ENCODE data around the gene ATP5PB. TPM values are rescaled to one million over a fixed set of nuclear protein-coding genes. Genes with fewer than 3 reads are reported as not detected.
A peak's percentile ranks its signal among the peaks of the same experiment; 100 is the strongest.

Gene ATP5PB
- polyA plus RNA-seq, 3 donors = 112 to 597 (median 557) TPM

DNA sequence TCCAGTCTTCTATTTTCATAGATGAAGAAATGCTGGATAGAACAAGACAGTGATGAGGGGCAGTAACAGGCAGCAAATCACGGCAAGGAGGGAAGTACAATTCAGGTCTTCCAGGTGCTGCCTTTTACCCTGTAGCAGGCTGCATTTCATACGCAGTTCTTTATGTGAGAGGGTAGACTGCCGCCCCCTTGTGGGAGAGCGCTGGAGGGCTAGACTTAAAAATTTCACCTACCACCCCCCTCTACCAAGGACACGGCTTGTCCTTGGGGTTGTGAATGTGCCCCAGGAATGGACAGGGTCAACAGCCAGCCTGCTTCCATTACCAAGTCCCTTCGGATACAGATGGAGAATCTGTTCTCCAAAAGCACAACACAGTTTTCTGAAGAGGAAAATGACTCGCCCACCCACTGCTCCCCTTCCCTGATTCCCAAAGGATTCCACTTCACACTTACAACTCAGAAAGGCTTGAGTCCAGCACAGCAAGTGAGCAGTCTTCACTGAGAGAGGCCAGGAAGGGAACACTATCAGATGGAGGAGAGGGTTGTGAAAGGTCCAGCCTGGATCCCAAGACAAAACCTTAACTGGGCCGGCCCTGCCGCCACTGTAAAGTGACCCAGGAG lies 7.6 kb upstream of the ATP5PB start:
- no peak overlapping the region for H3K27ac ChIP-seq (ENCODE audit: low read depth in 1 of 2, low read length in 2 of 2)
- no peaks in the 10 kb centered on the region for H4K20me1 ChIP-seq (ENCODE audit: insufficient read depth, low read length)
- H3K27ac Mint-ChIP-seq = peak overlapping the region in 1 of 7 donors; percentile 22

DNA sequence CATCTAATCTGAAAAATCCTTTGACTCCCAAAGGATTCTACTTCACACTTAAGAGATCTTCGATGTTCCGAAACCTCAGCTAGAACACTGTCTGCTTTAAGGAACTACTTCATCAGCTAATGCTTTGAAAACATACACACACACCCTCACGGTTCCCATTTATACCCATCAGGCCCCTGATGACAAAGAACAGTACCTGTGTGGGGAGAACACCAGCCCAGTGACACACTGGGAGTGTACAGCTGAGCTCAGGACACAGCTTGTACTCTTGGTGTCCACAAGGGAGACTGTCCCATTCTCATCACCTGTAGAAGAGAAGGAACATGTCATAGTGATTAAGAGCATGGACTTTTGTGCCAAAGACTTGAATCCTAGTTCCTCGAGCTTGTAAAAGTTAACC lies 6.8 kb upstream of the ATP5PB start:
- Mint-ChIP-seq H3K27ac (no peak overlapping the region), H3K4me1 (peaks cover 13% of the 10 kb centered on the region), H3K27me3 (ENCODE audit: low read depth in 3 of 3) (peaks cover 0 to 2% (median 0%) of the 10 kb centered on the region in 3 donors), H3K9me3 (no peaks in the 10 kb centered on the region), H3K36me3 (peaks cover 84 to 88% of the 10 kb centered on the region in 2 donors), H3K4me3 (no peak overlapping the region)
- intact Hi-C loops (cut with micrococcal nuclease) = loop anchor here in 1 of 2 donors (10.0 kb wide), 1 partner anchor 308 kb away; no protein-coding TSS in a partner anchor
- no peak overlapping the region for H3K27ac ChIP-seq (ENCODE audit: low read depth in 1 of 2, low read length in 2 of 2)
- TF ChIP-seq, protein P1, sequence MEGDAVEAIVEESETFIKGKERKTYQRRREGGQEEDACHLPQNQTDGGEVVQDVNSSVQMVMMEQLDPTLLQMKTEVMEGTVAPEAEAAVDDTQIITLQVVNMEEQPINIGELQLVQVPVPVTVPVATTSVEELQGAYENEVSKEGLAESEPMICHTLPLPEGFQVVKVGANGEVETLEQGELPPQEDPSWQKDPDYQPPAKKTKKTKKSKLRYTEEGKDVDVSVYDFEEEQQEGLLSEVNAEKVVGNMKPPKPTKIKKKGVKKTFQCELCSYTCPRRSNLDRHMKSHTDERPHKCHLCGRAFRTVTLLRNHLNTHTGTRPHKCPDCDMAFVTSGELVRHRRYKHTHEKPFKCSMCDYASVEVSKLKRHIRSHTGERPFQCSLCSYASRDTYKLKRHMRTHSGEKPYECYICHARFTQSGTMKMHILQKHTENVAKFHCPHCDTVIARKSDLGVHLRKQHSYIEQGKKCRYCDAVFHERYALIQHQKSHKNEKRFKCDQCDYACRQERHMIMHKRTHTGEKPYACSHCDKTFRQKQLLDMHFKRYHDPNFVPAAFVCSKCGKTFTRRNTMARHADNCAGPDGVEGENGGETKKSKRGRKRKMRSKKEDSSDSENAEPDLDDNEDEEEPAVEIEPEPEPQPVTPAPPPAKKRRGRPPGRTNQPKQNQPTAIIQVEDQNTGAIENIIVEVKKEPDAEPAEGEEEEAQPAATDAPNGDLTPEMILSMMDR (IDR thresholded peaks at IDR 0.05) = no peak
- no peak overlapping the region for H2AFZ ChIP-seq (ENCODE audit: insufficient read depth, low read depth, low read length, poor library complexity, severe bottlenecking)
- no peaks in the 10 kb centered on the region for H3K27me3 ChIP-seq (ENCODE audit: control insufficient read depth in 2 of 2, insufficient read depth in 2 of 2, low read length in 2 of 2)
- peaks cover 81 to 99% of the 10 kb centered on the region in 2 donors for H3K36me3 ChIP-seq (replicated peaks in 1 of 2; ENCODE audit: control insufficient read depth in 1 of 2, insufficient read depth in 2 of 2, low read length in 2 of 2)
- no peaks in the 10 kb centered on the region for H3K9me3 ChIP-seq (replicated peaks in 1 of 2; ENCODE audit: control insufficient read depth in 1 of 2, insufficient read depth in 1 of 2, low read length in 2 of 2)
- H3K9ac ChIP-seq (ENCODE audit: insufficient read depth, low read length, poor library complexity, severe bottlenecking) = no peak overlapping the region
- peaks cover 4% of the 10 kb centered on the region for H4K20me1 ChIP-seq (ENCODE audit: insufficient read depth, low read length)
- H3K4me2 ChIP-seq (replicated peaks; ENCODE audit: extremely low read depth, low read length, poor library complexity, severe bottlenecking) = no peak overlapping the region
- peaks cover 3 to 4% of the 10 kb centered on the region in 2 donors for H3K4me1 ChIP-seq (ENCODE audit: control insufficient read depth in 1 of 2, insufficient read depth in 2 of 2, low read length in 2 of 2)
- H3K79me2 ChIP-seq (ENCODE audit: insufficient read depth, low read length) = peaks cover 5% of the 10 kb centered on the region
- 100% methylated on average over 2 of the region's 4 CpGs for WGBS (ENCODE audit: insufficient coverage)
- DNase-seq = no peak
- no peak overlapping the region for H3K4me3 ChIP-seq (replicated peaks in 1 of 3; ENCODE audit: low read depth in 2 of 3, low read length in 3 of 3)

More for the DNA sequence above, 7.6 kb upstream of the ATP5PB start:
- H3K4me3 ChIP-seq (replicated peaks in 1 of 3; ENCODE audit: low read depth in 2 of 3, low read length in 3 of 3) = no peak overlapping the region
- H3K9me3 ChIP-seq (replicated peaks in 1 of 2; ENCODE audit: control insufficient read depth in 1 of 2, insufficient read depth in 1 of 2, low read length in 2 of 2) = no peaks in the 10 kb centered on the region
- TF ChIP-seq, protein P1 (IDR thresholded peaks at IDR 0.05) = peak; percentile 43
- no peak overlapping the region for H3K4me2 ChIP-seq (replicated peaks; ENCODE audit: extremely low read depth, low read length, poor library complexity, severe bottlenecking)
- peaks cover 0 to 2% (median 0%) of the 10 kb centered on the region in 3 donors for H3K27me3 Mint-ChIP-seq (ENCODE audit: low read depth in 3 of 3)
- intact Hi-C loops (cut with micrococcal nuclease) = loop anchor here in 1 of 2 donors (10.0 kb wide), 1 partner anchor 307 kb away; no protein-coding TSS in a partner anchor
- H3K36me3 Mint-ChIP-seq = peaks cover 83 to 84% of the 10 kb centered on the region in 2 donors
- H3K4me1 ChIP-seq (ENCODE audit: control insufficient read depth in 1 of 2, insufficient read depth in 2 of 2, low read length in 2 of 2) = no peaks in the 10 kb centered on the region
- peaks cover 8% of the 10 kb centered on the region for H3K4me1 Mint-ChIP-seq
- no peaks in the 10 kb centered on the region for H3K79me2 ChIP-seq (ENCODE audit: insufficient read depth, low read length)
- no peaks in the 10 kb centered on the region for H3K9me3 Mint-ChIP-seq
- no peaks in the 10 kb centered on the region for H3K27me3 ChIP-seq (ENCODE audit: control insufficient read depth in 2 of 2, insufficient read depth in 2 of 2, low read length in 2 of 2)
- H3K36me3 ChIP-seq (replicated peaks in 1 of 2; ENCODE audit: control insufficient read depth in 1 of 2, insufficient read depth in 2 of 2, low read length in 2 of 2) = peaks cover 83 to 97% of the 10 kb centered on the region in 2 donors
- H3K4me3 Mint-ChIP-seq = no peak overlapping the region
- H3K9ac ChIP-seq (ENCODE audit: insufficient read depth, low read length, poor library complexity, severe bottlenecking) = no peak overlapping the region
- no peak for DNase-seq
- H2AFZ ChIP-seq (ENCODE audit: insufficient read depth, low read depth, low read length, poor library complexity, severe bottlenecking) = no peak overlapping the region
- 62% methylated on average over 2 of the region's 9 CpGs for WGBS (ENCODE audit: insufficient coverage)

All from CD14-positive monocyte (primary cell).